ENCODE data around the gene TMEM200C. TPM values are rescaled to one million over a fixed set of nuclear protein-coding genes. Genes with fewer than 3 reads are reported as not detected.

Gene TMEM200C
- under 0.01 TPM in 1 of 2 replicates, not detected in the other for total RNA-seq

DNA sequence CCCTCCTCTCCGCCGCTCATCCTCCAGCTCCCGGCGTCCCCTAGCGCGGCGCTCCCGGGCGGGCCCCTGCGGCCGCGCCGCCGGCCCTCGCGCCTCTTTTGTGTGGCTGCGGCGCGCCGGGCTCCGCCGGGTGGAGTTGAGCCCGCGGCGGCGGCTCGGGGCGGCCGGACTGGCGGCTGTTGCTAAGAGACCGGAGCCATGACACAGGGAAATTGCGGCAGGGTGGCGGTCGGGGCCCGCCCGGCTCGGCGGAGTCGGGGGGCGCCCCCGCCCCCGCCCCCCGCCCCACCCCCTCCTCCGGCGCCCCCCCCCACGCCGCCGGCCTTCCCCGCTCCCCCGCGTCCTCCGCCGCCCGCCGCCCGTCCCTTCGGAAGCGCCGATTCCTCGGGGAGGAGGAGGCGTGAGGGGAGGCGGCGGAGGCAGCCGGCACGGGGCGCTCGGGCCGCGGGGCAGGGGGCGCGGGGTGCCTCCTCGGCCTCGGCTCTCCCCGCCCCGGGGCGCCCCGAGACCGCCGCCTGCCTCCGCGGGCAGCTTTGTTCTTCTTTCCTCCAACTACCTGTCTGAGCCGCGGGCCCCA, at the start of gene TMEM200C:
Gene TMEM200C, minus strand, starts transcription at position 224 of the 577 bp plus-strand sequence. CDS start 3,459 bp downstream, outside the sequence.

All from smooth muscle cell of the umbilical artery (primary cell).